CD14-positive monocyte (primary cell): ENCODE results near the gene PAK4. TPM values are rescaled to one million over a fixed set of nuclear protein-coding genes. Genes with fewer than 3 reads are reported as not detected.

Source experiments
- DNase-seq, 3 donors: peaks; one replicate each; pipeline ENCODE4 v3.0.0-alpha.2; 2011 to 2022
- H2AFZ ChIP-seq: 2 replicates; pipeline ENCODE4 v1.6.0; 2012; ENCODE audit warnings: mild to moderate bottlenecking, low read depth, low read length, inconsistent platforms; ENCODE audit not compliant: insufficient read depth, poor library complexity, severe bottlenecking
- H3K27ac ChIP-seq, 2 donors: 1 replicate in 1 of 2; 2 replicates in 1 of 2; pipeline ENCODE4 v1.5.1; 2012 to 2013; ENCODE audit warnings: low read length in 2 of 2, control low read depth in 1 of 2, inconsistent platforms in 1 of 2, low read depth in 1 of 2, mild to moderate bottlenecking in 1 of 2
- H3K27me3 ChIP-seq, 2 donors: one replicate each; pipeline versions ENCODE4 v1.6.0 to v1.6.1; 2011 to 2013; ENCODE audit warnings: low read length in 2 of 2; ENCODE audit not compliant: control insufficient read depth in 2 of 2, insufficient read depth in 2 of 2
- H3K36me3 ChIP-seq, 2 donors: replicated peaks in 1 of 2; 1 replicate in 1 of 2; 2 replicates in 1 of 2; pipeline versions ENCODE4 v1.5.1 to v1.6.1; 2012 to 2013; ENCODE audit warnings: low read length in 2 of 2, control low read depth in 1 of 2, inconsistent platforms in 1 of 2, mild to moderate bottlenecking in 1 of 2; ENCODE audit not compliant: insufficient read depth in 2 of 2, control insufficient read depth in 1 of 2
- H3K4me1 ChIP-seq, 2 donors: 1 replicate in 1 of 2; 2 replicates in 1 of 2; pipeline versions ENCODE4 v1.5.1 to v1.6.1; 2012 to 2013; ENCODE audit warnings: low read length in 2 of 2, control low read depth in 1 of 2, inconsistent platforms in 1 of 2, mild to moderate bottlenecking in 1 of 2, moderate library complexity in 1 of 2; ENCODE audit not compliant: insufficient read depth in 2 of 2, control insufficient read depth in 1 of 2
- H3K4me2 ChIP-seq: replicated peaks from 2 replicates; pipeline ENCODE3; 2012; ENCODE audit warnings: low read length, moderate library complexity, mild to moderate bottlenecking; ENCODE audit not compliant: poor library complexity, severe bottlenecking; ENCODE audit errors: extremely low read depth
- H3K4me3 ChIP-seq, 3 experiments: fragments of 200-600 bp in 1 of 3; sonication (generic) in 1 of 3; replicated peaks in 1 of 3; 1 replicate in 2 of 3; 2 replicates in 1 of 3; pipeline ENCODE4 v1.5.1; 2011 to 2013; ENCODE audit warnings: low read length in 3 of 3, mild to moderate bottlenecking in 3 of 3, control low read depth in 2 of 3, low read depth in 2 of 3, inconsistent platforms in 1 of 3, moderate library complexity in 1 of 3
- H3K79me2 ChIP-seq: 2 replicates; pipeline ENCODE4 v1.6.0; 2012; ENCODE audit warnings: mild to moderate bottlenecking, control low read depth, inconsistent platforms, low read length, moderate library complexity; ENCODE audit not compliant: insufficient read depth
- H3K9ac ChIP-seq: 2 replicates; pipeline ENCODE4 v1.6.0; 2017; ENCODE audit warnings: low read length, mild to moderate bottlenecking; ENCODE audit not compliant: insufficient read depth, poor library complexity, severe bottlenecking
- H3K9me3 ChIP-seq, 2 donors: replicated peaks in 1 of 2; 1 replicate in 1 of 2; 2 replicates in 1 of 2; pipeline versions ENCODE4 v1.5.1 to v1.6.1; 2012 to 2013; ENCODE audit warnings: low read length in 2 of 2, control low read depth in 1 of 2; ENCODE audit not compliant: control insufficient read depth in 1 of 2, insufficient read depth in 1 of 2
- H4K20me1 ChIP-seq: 2 replicates; pipeline ENCODE4 v1.6.0; 2012; ENCODE audit warnings: mild to moderate bottlenecking, low read length, control low read depth, moderate library complexity; ENCODE audit not compliant: insufficient read depth
- H3K27ac Mint-ChIP-seq, 7 donors: one replicate each; pipeline ENCODE4 v1.8.0; 2020; ENCODE audit warnings: mild to moderate bottlenecking in 7 of 7, mixed read lengths in 7 of 7, moderate library complexity in 6 of 7, inconsistent platforms in 2 of 7
- H3K27me3 Mint-ChIP-seq, 3 donors: one replicate each; pipeline ENCODE4 v1.8.0; 2021 to 2022; ENCODE audit warnings: low read depth in 3 of 3, mild to moderate bottlenecking in 3 of 3, mixed read lengths in 3 of 3, moderate library complexity in 3 of 3, inconsistent platforms in 1 of 3
- H3K36me3 Mint-ChIP-seq, 2 donors: one replicate each; pipeline ENCODE4 v1.8.0; 2020; ENCODE audit warnings: mixed read lengths in 2 of 2, inconsistent platforms in 1 of 2, mild to moderate bottlenecking in 1 of 2
- H3K4me1 Mint-ChIP-seq: one replicate; pipeline ENCODE4 v1.8.0; 2020; ENCODE audit warnings: mild to moderate bottlenecking, mixed read lengths
- H3K4me3 Mint-ChIP-seq, 2 donors: one replicate each; pipeline ENCODE4 v1.8.0; 2020; ENCODE audit warnings: mild to moderate bottlenecking in 2 of 2, mixed read lengths in 2 of 2, moderate library complexity in 1 of 2
- H3K9me3 Mint-ChIP-seq, 7 donors: one replicate each; pipeline ENCODE4 v1.8.0; 2020 to 2022; ENCODE audit warnings: mixed read lengths in 7 of 7, mild to moderate bottlenecking in 6 of 7, moderate library complexity in 6 of 7, inconsistent platforms in 2 of 7
- WGBS: methylation state at CpG from one replicate; pipeline ENCODE4 v1.1.5; 2013; ENCODE audit warnings: missing lambda C conversion rate; ENCODE audit not compliant: insufficient coverage; 5-methylcytosine and 5-hydroxymethylcytosine counted together
- intact Hi-C, 2 donors: fragments of 100-400 bp; cut with micrococcal nuclease; formaldehyde crosslinking; loops; one replicate each; pipeline versions ENCODE4 v1.15.0 to v1.15.1; 2023
- polyA plus RNA-seq, 3 donors: library from polyadenylated mRNA; depleted of rRNA in 1 of 3; unstranded in 2 of 3; stranded (reverse) in 1 of 3; fragments of 300-500 nt in 2 of 3; fragments of >200 nt in 1 of 3; fragmentation: Illumina TruSeq in 2 of 3; gene quantifications; 1 replicate in 2 of 3; 2 replicates in 1 of 3; pipeline ENCODE4 v1.2.3, GENCODE V29; 2012 to 2021
- TF ChIP-seq, protein P1 (sequence below): fragments of 200-600 bp; IDR thresholded peaks from one replicate; pipeline ENCODE4 v1.8.0; 2022; ENCODE audit warnings: antibody characterized with exemption, mild to moderate bottlenecking

PAK4 gene
- polyA plus RNA-seq, 3 donors: 1.3 to 11.3 (median 1.5) TPM

DNA sequence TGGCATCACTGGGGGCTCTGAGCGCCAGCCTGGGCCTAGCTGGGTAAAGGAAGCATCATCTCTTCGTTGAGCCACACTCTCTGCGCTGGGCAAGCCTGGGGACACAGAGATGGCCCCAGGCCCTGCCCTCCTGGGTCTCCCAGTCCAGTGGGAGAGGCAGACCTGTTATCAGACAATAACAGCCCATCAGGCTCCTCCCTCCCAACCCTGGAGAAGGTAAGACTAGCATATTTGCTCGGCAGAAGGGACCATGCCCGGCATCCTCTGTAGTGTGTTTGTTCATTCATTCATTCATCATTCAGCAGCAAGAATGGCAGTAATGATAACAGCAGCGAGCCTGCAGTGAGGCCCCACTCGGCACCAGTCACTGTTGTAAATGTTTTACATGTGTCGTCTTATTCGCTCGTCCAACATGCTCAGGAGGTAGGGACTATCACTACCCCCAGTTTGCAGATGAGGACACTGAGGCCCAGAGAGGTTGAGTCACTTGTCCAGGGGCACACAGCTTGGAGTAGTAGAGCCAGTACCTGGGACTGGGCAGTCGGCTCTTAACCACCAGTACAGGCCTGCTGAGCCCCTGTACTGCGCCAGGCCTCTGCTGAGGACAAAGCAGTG is 33.2 kb downstream of the PAK4 start:
- no peaks in the 10 kb centered on the region for H3K9me3 ChIP-seq
- WGBS: 94% methylated on average over 9 of the region's 12 CpGs
- Mint-ChIP-seq H3K9me3 (no peaks in the 10 kb centered on the region), H3K27me3 (no peaks in the 10 kb centered on the region), H3K36me3 (peaks cover 0 to 3% of the 10 kb centered on the region in 2 donors), H3K27ac (peak overlapping the region in 1 of 7 donors; percentile 23), H3K4me1 (peaks cover 14% of the 10 kb centered on the region), H3K4me3 (no peak overlapping the region)
- no peak overlapping the region for H3K4me2 ChIP-seq
- H3K79me2 ChIP-seq: peaks cover 12% of the 10 kb centered on the region
- intact Hi-C loops: no loop called here
- no peak overlapping the region for H3K4me3 ChIP-seq
- no peak for DNase-seq
- H3K4me1 ChIP-seq: peaks cover 0 to 16% of the 10 kb centered on the region in 2 donors
- H4K20me1 ChIP-seq: peaks cover 4% of the 10 kb centered on the region
- TF ChIP-seq, protein P1, sequence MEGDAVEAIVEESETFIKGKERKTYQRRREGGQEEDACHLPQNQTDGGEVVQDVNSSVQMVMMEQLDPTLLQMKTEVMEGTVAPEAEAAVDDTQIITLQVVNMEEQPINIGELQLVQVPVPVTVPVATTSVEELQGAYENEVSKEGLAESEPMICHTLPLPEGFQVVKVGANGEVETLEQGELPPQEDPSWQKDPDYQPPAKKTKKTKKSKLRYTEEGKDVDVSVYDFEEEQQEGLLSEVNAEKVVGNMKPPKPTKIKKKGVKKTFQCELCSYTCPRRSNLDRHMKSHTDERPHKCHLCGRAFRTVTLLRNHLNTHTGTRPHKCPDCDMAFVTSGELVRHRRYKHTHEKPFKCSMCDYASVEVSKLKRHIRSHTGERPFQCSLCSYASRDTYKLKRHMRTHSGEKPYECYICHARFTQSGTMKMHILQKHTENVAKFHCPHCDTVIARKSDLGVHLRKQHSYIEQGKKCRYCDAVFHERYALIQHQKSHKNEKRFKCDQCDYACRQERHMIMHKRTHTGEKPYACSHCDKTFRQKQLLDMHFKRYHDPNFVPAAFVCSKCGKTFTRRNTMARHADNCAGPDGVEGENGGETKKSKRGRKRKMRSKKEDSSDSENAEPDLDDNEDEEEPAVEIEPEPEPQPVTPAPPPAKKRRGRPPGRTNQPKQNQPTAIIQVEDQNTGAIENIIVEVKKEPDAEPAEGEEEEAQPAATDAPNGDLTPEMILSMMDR: no peak
- no peak overlapping the region for H3K9ac ChIP-seq
- no peak overlapping the region for H3K27ac ChIP-seq
- H2AFZ ChIP-seq: no peak overlapping the region
- no peaks in the 10 kb centered on the region for H3K36me3 ChIP-seq
- no peaks in the 10 kb centered on the region for H3K27me3 ChIP-seq

DNA sequence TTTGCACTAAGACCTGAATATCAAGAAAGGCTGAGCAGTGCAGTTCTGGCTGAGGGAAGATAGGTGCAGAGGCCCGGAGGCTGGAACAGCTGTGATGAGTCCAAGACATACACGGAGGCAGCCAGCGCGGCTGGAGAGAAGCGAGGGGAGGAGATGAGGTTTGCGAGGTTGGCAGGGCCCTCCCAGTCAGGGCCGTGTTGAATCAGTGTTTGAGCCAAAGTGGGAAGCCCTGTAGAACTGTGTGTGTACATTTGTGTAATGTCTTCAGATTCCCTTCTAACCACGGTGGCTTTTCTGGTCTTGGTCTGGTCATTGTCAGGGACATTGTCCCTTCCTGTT is 34.9 kb downstream of the PAK4 start:
- Histone ChIP-seq H3K9ac (no peak overlapping the region), H3K27me3 (no peaks in the 10 kb centered on the region), H3K4me3 (no peak overlapping the region), H4K20me1 (peaks cover 4% of the 10 kb centered on the region), H3K79me2 (peaks cover 7% of the 10 kb centered on the region), H3K4me1 (peaks cover 0 to 16% of the 10 kb centered on the region in 2 donors), H2AFZ (no peak overlapping the region), H3K4me2 (no peak overlapping the region), H3K36me3 (no peaks in the 10 kb centered on the region), H3K27ac (peak overlapping the region in 1 of 2 donors; percentile 60), H3K9me3 (no peaks in the 10 kb centered on the region)
- Mint-ChIP-seq H3K27ac (peak overlapping the region; percentile 44 to 86 (median 68)), H3K27me3 (no peaks in the 10 kb centered on the region), H3K4me1 (peaks cover 14% of the 10 kb centered on the region), H3K9me3 (no peaks in the 10 kb centered on the region), H3K36me3 (peaks cover 0 to 3% of the 10 kb centered on the region in 2 donors), H3K4me3 (no peak overlapping the region)
- intact Hi-C loops: no loop called here
- WGBS: 76% methylated on average over 6 of the region's 8 CpGs
- TF ChIP-seq, protein P1: no peak
- DNase-seq: no peak
